CD4-positive, alpha-beta T cell treated with Interleukin-4 for 1 hour (primary cell): ENCODE data around the gene CTTNBP2.
"Not testable (repeated sequence)": the region's sequence is repeated elsewhere in the genome, so short reads cannot be mapped to it uniquely, and the experiment has no call there.

Experiments used
- DNase-seq, 2 donors: peaks; one replicate each; pipeline ENCODE4 v3.0.0-alpha.2; 2020 to 2022

Gene CTTNBP2

GRCh38 chr7:117737926-117738325, 135.3 kb downstream of the CTTNBP2 start:
- no peak for DNase-seq

GRCh38 chr7:117731455-117731854, 141.8 kb downstream of the CTTNBP2 start:
- no peak for DNase-seq

GRCh38 chr7:117730390-117730789, 142.9 kb downstream of the CTTNBP2 start:
- no peak for DNase-seq

GRCh38 chr7:117728890-117729624, 144.2 kb downstream of the CTTNBP2 start:
- no peak for DNase-seq

GRCh38 chr7:117724898-117725297, 148.3 kb downstream of the CTTNBP2 start:
- DNase-seq: no peak

- no peak for DNase-seq
Observed at GRCh38 chr7:117719377-117719776, 153.9 kb downstream of the CTTNBP2 start.

GRCh38 chr7:117718116-117718835, 155.0 kb downstream of the CTTNBP2 start:
- DNase-seq: no peak

GRCh38 chr7:117717357-117717756, 155.9 kb downstream of the CTTNBP2 start:
- no peak for DNase-seq

GRCh38 chr7:117716707-117717299, 156.4 kb downstream of the CTTNBP2 start:
- no peak for DNase-seq

GRCh38 chr7:117715784-117716445, 157.3 kb downstream of the CTTNBP2 start:
- DNase-seq: no peak

- no peak for DNase-seq
Observed at GRCh38 chr7:117711556-117711955, 161.7 kb downstream of the CTTNBP2 start.

- not testable (repeated sequence) for DNase-seq
Observed at GRCh38 chr7:117708173-117708572, 165.1 kb downstream of the CTTNBP2 start.

GRCh38 chr7:117707080-117707479, 166.2 kb downstream of the CTTNBP2 start:
- DNase-seq: no peak

GRCh38 chr7:117706210-117706609, 167.0 kb downstream of the CTTNBP2 start:
- no peak for DNase-seq

GRCh38 chr7:117705630-117706029, 167.6 kb downstream of the CTTNBP2 start:
- no peak for DNase-seq

- no peak for DNase-seq
Observed at GRCh38 chr7:117704063-117704462, 169.2 kb downstream of the CTTNBP2 start.

- DNase-seq: no peak
Observed at GRCh38 chr7:117698018-117698417, 175.2 kb downstream of the CTTNBP2 start.

- no peak for DNase-seq
Observed at GRCh38 chr7:117692338-117692737, 180.9 kb downstream of the CTTNBP2 start.

GRCh38 chr7:117690147-117690546, 183.1 kb downstream of the CTTNBP2 start:
- DNase-seq: no peak

- no peak for DNase-seq
Observed at GRCh38 chr7:117689406-117689805, 183.8 kb downstream of the CTTNBP2 start.

GRCh38 chr7:117688126-117688525, 185.1 kb downstream of the CTTNBP2 start:
- DNase-seq: no peak

GRCh38 chr7:117686311-117686935, 186.8 kb downstream of the CTTNBP2 start:
- no peak for DNase-seq

- DNase-seq: no peak
Observed at GRCh38 chr7:117685795-117686194, 187.4 kb downstream of the CTTNBP2 start.
